ENCODE data around the gene AHRR.

DNA sequence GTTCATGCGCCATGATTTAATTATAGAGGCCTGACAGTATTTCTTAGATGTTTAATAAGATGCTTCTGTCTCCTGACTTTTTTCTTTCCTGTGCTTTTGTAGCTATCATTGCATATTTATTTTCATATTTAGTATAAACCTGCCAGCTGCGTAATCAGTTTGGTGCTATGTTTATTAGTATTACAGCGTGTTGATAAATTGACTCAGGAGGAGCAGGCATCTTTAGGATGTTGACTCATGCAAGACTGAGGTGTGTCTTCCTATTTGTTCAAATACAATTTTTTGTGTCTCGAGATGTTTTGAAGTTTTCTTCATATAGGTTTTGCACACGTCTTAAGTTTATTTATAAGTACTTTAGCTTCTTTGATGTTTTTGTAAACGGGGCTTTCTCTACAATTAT is 85.5 kb downstream of the AHRR start:
- TF ChIP-seq EZH2 (IDR thresholded peaks at IDR 0.05; ENCODE audit: low read length, unreplicated experiment), result no peak
- TF ChIP-seq, protein P1, sequence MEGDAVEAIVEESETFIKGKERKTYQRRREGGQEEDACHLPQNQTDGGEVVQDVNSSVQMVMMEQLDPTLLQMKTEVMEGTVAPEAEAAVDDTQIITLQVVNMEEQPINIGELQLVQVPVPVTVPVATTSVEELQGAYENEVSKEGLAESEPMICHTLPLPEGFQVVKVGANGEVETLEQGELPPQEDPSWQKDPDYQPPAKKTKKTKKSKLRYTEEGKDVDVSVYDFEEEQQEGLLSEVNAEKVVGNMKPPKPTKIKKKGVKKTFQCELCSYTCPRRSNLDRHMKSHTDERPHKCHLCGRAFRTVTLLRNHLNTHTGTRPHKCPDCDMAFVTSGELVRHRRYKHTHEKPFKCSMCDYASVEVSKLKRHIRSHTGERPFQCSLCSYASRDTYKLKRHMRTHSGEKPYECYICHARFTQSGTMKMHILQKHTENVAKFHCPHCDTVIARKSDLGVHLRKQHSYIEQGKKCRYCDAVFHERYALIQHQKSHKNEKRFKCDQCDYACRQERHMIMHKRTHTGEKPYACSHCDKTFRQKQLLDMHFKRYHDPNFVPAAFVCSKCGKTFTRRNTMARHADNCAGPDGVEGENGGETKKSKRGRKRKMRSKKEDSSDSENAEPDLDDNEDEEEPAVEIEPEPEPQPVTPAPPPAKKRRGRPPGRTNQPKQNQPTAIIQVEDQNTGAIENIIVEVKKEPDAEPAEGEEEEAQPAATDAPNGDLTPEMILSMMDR (conservative IDR thresholded peaks at IDR 0.05; ENCODE audit: low read depth, low read length), result no peak
- TF ChIP-seq EZH2phosphoT487 (IDR thresholded peaks at IDR 0.05; ENCODE audit: borderline replicate concordance, low read length), result no peak
